NCI-H2107 treated with DMSO at 0.1 percent for 48 hours (cell line): ENCODE data around the gene RAB44.
"Not testable (repeated sequence)": the region's sequence is repeated elsewhere in the genome, so short reads cannot be mapped to it uniquely, and the experiment has no call there.

Source experiments
- DNase-seq: peaks from one replicate; lab custom pipeline; 2025; ENCODE audit not compliant: unreplicated experiment; lab: John Stamatoyannopoulos, UW

RAB44 gene, protein sequence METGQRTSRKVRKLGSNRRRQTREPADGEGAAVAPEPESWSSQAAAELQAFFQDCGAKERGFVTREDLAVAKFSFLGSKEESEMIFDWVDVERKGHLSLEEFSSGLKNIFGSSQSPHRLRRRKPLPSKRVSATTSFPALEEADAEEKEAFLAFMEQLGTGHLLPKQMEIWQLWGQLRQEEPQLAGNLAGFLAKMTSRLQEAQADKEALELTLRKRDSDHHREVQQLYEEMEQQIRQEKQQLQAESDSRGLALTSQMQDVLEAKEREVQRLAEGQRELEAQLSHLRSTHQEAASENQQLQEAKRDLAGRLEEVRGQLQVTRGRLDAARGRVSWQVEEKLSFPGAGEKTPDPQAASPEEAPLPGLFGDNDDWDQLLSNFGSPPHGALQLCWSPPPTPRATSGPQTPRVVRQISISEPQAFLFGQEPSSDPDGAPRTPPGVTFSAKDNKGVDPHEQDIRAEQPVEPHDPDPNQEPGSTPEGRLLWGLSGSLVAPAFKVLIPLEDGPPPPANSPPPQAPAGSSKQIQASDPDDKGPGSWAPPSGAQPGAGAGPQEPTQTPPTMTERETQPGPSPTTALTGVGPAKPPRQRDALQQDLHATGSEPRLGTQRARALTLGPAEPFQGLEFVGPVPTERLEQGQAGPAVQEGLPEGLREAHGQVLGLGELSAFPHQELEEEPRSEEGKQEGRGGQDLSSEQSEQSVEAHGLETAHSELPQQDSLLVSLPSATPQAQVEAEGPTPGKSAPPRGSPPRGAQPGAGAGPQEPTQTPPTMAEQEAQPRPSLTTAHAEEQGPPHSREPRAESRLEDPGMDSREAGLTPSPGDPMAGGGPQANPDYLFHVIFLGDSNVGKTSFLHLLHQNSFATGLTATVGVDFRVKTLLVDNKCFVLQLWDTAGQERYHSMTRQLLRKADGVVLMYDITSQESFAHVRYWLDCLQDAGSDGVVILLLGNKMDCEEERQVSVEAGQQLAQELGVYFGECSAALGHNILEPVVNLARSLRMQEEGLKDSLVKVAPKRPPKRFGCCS

DNA sequence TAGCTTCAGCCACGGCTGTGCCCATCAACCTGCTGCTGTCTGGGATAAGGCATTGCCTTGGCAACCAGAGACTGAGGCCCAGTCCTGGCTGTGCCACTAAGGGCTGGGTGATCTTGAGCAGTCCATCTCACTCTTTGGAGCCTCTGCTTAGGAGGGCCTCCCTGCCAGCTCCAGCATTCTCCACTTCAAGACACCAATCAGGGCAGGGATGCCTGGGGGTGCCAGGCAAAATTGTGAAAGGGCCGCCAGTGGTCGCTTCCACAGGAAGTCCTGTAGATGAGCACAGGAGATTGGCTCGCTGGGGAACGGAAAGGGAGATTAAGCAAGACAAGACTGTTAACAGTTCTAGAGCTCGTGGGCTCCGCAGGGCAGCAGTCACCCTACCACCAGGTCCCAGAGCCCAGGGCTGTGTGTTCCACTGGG lies at the start of gene RAB44:
Gene RAB44 (plus strand): TSS at position 346 of the 423 bp plus-strand sequence. CDS start 6,410 bp downstream, outside the sequence.
- DNase-seq: no peak

DNA sequence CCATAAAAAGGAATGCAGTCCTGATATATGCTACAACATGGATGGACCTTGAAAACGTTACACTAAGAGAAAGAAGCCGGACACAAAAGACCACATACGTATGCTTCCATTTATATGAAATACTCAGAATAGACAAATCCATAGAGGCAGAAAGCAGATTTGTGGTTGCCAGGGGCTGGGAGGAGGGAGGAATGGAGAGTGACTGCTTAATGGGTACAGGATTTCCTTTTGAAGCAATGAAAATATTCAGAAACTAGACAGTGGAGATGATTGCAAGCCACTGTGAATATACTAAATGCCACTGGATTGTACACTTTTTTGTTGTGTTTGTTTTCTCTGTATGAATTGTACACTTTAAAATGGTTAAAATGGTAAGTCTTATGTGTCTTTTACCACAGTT lies 48.5 kb upstream of the RAB44 start:
- no peak for DNase-seq

DNA sequence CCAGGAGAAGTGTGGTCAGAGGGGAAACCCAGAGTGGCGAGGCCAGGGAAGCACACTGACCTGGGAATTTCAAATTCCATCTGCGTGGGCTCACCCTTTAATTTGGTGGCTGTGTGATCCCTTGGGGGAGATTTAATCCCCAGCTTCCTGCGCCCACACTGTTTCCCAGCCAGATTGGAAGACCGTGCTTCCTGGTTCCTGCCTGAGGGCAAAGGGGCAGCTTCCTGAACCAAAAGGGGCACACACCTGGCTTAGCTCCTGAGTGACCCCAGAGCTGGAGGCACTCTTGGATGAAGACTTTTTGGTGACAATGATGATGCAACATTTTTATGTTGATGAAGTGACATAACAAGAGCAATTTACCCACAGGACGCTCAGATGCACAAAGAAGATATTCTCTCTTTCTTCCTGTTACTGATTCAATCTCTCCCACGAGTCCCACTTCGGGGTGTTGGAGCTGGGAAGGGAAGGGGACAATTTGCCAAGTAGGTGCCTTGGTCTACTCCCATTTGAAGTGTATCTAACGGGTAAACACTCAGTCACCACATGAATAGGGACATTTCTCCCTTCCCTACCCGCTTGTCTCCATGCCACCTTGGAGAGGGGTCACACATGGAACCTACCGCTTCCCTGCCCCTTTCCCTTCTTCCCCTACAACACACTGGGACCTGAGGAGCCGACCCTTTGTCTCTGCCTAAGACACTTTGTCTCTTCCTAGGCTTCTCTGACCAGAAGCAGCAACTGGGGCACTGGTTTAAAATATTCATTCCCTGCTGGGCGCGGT lies 47.7 kb upstream of the RAB44 start:
- DNase-seq: no peak

DNA sequence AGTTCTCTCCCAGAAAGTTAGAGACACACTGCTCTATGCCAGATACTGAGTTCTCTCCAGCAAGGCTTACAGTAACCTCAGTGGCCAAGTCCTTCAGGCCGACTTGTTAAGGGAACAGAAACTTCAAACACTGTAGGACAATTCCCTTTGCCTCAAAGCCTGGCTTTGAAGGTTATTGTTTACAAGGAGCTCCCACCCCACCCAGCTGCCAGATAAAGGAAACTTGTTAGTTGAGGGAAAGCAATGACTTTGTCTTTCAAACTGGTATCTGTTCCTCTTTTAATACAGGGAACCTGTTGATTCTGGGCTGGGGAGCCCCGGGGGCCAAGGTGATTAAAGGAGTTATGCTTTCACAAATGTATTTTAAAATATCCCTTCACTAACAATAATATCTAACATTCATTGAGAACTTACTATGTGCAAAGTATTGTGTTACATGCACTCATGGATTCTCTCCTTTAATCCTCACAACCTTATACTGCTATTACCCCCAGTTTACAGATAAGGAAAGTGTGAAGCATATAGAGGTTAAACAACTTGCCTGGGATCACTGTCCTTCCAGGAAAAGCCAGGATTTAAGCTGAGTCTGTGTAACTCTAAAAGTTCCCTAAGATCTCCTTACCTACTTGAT lies 46.7 kb upstream of the RAB44 start:
- no peak for DNase-seq

DNA sequence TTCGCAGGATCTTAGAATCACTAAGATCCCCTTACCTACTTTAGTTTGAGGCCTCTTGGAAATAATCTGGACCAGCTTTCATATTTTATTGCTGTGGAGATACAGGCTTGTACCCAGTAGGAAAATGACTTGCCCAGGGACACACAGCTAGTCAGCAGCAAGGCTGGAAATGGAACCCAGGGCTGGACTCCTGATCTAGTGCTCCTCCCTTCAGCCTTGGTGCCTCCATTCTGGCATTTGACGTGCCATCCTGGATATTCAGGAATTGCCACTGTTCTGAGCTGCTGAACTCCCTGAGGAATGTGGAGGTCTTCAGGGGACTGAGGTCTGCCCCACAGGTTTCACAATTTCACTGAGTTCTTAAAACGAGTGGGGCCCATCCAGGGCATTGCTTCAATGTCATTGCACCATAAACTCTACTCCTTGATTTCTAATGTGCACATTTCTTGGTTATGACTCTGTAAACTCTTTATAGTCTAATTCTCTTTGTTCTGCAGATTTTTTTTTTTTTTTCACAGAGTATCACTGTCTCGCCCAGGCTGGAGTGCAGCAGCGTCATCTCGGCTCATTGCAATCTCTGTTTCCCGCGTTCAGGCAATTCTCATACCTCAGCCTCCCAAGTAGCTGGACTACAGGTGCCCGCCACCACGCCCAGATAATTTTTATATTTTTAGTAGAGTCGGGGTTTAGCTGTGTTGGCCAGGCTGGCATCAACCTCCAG lies 45.8 kb upstream of the RAB44 start:
- DNase-seq: no peak

DNA sequence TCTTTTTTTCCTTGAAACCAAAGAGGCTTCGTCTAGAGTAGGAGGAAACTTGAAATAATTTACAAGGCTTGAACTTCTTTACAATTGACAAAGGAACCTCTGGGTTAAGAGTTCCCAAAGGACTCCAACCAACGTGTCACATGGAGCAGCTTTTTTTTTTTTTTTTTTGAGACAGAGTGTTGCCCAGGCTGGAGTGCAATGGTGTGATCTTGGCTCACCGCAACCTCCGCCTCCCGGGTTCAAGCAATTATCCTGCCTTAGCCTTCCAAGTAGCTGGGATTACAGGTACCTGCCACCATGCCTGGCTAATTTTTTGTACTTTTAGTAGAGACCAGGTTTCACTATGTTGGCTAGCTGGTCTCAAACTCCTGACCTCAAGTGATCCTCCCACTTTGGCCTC lies 43.2 kb upstream of the RAB44 start:
- not testable (repeated sequence) for DNase-seq

DNA sequence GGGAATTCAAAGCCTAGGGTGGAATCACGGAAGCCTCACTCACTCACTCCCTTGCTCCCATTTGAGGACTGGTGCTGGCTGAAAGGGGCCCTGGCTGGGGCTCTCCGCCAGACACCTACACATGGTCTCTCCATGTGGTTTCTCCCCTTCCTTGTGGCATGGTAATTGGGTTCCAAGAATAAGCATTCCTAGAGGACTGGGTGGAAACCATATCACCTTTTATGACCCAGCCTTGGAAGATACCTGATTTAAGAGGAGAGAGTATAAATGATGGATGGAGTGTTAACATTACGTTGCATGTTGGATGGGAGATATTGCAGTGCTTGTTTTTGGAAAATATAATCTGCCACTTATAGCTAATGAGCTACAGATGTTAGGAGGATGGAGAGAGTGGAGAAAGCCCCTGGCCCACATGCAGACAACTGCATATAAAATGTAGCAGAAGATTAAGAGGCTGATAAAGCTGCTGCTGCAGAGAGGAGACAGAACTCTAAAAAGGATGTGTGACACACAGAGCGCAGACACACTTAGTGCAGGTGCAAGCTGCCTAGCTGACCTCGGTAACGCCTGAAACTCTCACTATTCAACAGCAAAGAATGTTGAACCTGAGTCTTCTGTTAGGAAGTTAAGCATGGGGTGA lies 42.4 kb upstream of the RAB44 start:
- no peak for DNase-seq

DNA sequence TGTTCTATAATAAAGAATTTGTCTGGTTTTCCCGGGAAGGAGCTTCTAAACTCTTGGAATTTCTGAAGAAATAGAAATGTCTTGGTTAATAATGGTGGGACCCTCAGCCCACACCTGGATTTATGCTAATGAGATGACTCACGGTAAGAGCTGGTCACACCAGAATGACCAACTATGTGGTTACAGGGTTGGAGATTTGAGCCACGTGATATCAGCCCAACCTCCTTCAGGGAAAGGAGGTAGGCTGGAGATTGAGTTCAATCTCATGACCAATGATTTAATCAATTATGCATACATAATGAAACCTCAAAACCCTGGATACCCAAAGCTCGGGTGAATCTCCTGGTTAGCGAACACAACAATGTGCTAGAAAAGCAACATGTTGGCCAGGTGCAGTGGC lies 41.2 kb upstream of the RAB44 start:
- no peak for DNase-seq

DNA sequence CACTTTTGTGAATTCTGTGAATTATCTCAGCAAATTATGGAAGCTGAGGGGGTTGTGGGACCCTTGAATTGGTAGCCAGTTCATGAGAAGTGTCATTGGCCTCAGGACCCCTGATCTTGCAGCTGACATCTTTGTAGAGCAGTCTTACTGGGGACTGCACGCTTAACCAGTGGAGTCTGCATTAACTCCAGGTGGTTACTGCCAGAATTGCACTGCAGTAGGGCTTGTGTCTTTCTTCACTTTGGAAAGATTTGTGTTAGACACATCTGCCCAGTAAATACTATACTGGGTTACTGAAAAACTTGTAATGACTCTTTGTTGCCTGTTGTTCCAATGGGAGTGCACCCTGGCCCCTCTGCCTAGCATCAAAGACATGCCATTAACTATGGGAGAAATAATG lies 40.4 kb upstream of the RAB44 start:
- no peak for DNase-seq

DNA sequence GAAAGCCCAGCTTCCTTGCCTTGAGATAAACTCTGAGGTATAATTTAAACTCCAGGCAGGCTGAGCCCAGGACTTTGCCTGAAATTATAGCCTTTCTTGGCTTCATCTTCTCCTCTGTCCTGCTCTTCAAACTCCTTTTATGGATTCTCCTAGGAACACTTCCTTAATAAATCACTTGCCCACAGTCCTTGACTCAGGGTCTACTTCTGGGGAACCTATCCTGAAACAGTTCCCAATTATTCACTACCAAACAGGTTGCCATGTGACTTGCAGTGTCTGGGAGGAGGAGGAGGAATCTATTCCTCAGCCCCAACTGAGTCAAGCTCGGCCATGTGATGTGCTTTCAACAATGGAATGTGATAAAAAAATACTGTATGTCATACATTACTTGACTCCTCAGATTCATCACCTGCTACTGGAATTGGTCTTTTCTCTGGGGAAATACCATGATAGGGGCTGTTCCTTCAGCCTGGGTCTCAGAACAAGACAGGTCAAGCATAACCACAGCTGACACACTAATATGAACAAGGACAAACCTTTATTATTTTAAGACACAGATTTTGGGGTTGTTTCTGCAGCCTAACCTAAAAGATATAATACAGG lies 39.6 kb upstream of the RAB44 start:
- no peak for DNase-seq

DNA sequence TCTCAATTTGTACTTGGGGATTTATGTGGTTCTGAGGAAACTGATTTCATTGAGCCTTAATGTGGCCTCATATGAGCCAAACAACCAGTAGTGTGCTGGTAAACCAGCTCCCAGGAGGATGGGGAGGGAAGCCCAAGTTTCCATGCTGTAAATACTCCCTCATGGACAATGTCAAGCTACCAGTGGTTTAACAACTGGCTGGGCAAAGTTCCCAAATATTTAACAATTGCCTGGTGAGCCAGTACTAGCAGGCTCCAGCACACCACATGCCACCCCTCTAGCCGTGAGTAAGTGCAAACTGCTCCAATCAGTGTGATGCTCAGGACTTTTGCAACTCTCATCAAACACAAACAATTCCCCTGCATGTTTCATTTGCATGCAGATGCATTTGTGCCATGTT lies 38.4 kb upstream of the RAB44 start:
- no peak for DNase-seq

DNA sequence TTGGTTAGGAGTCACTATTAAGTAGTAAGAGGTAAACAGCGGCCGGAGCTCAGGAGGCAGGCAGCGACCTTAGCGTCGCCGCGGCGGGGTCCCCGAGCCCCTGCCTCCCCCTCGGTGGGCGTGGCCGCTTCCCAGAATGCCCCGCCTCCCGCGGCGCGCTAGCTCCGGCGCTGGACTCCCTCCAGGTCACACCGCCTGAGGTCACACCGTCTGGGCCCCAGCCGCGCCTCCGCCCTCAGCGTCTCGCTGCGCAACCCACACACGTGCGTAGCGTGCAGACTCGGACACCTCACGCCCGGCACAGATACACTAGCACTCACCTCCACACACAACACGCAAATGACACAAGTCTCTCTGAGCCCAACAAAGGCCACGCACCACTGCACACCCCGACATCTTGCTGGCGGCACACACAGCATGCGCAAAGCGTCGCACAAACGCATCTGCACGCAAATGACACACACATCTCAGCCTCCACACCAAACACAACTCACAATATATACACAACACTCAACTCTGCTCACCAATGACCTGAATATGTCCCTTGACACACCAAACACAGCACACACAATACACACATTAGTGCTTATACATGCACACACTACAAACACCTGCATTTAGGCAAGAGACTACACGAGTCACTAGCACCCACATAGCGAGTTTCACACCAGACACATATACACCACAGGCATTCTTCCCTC lies 36.7 kb upstream of the RAB44 start:
- no peak for DNase-seq

DNA sequence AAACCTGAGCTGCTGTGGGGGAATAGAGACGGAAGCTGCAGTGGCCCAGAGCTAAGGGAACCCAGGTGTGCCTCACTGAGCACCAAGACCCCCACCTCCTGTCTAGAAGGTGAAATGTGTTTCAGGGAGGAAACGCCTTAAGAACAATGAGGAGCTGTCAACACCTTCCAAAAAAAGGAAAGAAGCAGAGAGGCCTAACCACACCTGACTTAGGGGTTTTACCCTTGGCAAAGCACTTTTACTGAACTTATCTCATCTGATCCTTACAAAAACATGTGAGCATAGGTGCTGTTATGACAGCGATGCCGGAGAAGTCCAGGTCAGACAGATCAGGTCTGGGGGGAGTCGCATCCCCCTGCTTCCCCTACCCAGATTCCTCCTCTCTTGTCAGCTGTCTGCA lies 35.2 kb upstream of the RAB44 start:
- no peak for DNase-seq

DNA sequence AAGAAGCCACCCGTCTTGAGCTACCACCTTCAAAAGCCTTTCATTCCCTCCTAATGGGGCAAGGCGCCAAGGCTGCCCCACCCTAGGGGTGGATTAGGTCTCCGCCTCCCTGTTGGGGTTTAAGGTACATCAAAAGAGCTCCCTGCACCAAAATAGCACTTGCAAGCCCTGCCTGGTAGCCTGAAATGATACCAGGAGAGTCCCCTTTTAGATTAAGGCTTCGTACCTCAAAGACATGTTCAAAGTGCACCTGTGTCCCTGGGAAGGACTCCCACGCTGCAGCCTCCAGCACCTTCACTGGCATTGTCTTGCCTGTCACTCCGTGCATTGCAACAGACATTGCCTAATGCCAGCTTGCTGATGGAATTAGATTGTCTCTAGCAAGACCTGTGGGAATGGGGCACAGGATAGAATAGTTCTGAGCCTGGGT lies 34.8 kb upstream of the RAB44 start:
- DNase-seq: no peak

DNA sequence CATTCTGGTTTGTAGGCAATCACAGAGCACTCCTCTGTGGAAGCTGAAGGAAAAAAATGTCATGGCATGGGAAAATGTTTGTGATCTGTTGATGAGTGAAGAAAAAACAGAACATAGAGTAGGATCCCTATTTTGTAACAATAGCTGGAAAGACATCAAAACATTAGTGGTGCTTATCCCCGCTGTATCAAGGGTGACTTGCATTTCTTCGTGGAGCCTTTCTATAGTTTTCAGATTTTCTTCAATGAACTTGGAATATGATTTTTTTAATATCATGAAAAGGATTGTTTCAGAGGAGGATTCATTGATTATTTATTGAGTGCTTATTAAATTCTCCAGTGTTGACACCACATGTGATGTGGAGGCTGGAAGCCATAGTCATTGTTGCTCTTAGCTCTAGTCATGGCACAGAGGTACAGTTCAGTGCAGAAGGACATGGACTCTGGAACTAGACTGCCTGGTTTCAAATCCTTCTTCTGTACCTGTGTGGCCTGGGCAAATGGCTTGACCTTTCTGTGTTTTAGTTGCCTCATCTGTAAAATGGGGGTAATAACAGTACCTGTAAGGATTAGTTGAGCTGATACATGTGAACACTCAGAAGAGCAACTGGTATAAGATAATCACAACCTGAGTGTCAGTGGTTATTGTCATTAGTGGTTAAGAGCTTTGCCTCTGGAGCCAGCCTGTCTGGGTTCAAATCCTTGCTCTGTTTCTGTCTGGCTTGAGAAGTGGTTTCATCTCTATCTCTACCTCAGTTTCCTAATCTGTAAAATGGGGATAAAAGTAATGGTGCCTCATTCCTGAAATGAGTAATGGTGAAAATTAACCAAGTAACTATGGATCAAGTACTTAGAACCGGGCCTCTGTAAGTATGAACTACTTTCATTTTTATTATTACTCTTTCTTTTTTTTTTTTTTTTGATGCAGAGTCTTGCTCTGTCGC lies 33.9 kb upstream of the RAB44 start:
- DNase-seq: no peak

DNA sequence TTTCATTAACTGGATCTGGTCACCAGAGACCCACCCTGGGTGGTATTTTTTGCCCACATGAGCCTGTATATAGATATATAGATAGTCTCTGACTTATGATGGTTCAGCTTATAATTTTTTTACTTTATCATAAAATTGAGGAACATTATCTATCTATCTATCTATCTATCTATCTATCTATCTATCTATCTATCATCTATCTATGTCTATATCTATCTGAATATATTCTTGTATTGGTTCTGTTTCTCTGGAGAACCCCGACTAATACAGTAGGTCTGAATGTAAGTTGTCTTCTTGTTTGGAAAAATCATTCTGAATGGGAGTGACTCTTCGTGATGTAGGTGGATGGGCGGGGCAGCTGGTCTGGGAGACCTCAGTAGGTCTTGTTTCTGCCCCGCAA lies 32.4 kb upstream of the RAB44 start:
- no peak for DNase-seq

DNA sequence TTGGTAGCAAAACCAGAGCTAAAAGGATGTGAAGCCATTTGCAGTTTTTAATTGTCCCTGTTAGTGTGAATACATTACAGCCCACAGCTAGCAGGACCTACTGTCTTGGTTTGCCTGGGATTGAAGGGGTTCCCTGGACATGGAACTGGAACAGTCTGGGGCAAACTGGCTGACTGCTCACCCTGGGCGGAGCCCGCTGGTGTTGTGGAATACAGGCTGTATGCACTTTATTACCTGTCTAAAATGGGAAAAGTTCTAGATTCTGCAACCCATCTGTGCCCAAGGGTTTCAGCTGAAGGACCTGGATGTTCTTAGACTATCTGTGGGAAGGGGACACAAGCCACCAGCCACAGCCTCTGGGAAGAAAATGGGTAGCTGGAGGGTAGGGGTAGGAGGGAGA lies 31.3 kb upstream of the RAB44 start:
- DNase-seq: no peak
